IPS DF 19.7 (cell line): ENCODE measurements around the gene ZNF622.

Experiments
- DNase-seq: peaks from one replicate; pipeline ENCODE4 v3.0.0-alpha.2; 2013; ENCODE audit warnings: low read depth, low spot score

Gene ZNF622

DNA sequence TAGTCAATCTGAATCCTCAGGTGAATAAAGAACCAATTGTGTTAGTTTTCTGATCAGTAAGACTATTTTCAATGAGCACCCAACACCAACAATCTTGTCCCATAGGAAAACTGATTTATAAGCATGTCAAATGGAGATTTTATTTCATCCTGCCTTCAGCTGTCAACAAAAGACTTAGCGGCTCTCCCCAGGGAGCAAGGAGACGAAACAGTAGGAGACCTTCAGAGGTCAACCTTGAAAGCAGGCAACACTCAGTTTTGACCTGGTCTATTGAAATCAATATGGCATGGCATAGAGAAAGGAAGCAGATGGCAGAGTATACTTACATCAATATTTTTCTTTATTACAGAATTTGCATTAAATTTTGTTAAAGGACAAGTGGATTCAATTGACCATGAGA, 34.1 kb downstream of the ZNF622 start:
- no peak for DNase-seq

DNA sequence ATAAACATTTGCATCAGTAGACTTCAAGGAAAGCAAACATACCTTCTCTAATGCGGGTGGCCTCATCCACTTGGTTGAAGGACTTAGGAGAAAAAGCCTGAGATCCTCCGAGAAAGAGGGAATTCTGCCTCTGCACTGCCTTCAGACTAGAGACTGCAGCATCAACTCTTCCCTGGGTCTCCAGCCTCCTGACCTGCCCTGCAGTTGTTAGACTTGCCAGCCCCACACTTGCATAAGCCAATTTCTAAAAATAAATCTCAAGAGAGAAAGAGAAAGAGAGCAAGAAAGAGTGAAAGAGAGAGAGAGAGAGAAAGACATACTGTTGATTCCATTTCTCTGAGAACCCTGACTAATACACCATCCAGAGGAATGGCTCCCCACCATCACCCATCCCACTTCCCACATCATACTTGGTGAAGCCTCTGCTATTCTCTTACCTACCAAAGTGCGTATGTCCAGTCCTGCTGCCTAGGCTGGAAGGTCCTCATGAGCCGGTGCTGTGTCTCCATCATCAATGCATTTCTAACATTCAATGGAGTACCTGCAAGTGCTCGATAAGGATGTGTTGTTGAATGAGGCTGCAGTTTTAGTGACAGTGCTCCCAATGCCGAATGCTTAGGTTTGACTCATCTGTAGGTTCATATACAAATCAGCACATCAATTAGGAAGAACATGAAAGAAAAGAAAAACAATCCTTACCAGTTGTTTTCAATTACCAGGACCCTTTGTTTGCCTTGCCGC, 35.1 kb downstream of the ZNF622 start:
- DNase-seq, result no peak

GRCh38 chr5:16428359-16428758, 37.2 kb downstream of the ZNF622 start:
- no peak for DNase-seq

GRCh38 chr5:16427587-16427986, 38.0 kb downstream of the ZNF622 start:
- DNase-seq, result no peak

- no peak for DNase-seq
These were observed 47.1 kb downstream of the ZNF622 start for GRCh38 chr5:16418471-16418922.

DNA sequence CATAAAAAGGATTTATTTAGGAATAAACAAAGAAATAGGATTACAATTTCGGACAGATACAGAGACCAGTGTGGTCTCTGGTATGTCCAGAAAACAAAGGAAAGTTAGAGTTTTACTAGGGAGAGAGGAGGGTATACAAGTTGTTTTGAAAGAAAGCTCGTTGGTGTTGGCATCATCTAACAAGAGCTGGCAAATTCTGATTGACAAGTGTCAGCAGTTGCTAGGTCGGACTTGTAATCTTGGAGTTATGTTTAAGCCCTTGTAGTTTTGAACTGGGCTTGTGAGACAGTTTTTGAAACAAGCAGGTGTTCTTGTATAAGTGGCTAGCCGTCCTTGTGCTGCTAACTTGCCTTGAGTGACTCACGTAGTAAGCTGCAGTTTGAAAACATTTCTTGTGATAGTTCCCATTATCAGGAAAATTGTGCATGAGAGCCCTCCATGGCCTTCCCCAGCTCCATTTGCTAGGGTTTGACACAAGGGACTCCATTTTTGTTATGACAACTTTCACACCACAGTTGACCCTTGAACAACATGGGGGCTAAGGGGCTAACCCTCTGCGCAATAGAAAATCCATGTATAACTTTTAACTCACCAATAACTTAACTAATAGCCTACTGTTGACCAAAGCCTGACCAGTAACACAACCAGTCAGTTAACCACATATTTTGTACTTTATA, 48.1 kb downstream of the ZNF622 start:
- DNase-seq, result no peak

DNA sequence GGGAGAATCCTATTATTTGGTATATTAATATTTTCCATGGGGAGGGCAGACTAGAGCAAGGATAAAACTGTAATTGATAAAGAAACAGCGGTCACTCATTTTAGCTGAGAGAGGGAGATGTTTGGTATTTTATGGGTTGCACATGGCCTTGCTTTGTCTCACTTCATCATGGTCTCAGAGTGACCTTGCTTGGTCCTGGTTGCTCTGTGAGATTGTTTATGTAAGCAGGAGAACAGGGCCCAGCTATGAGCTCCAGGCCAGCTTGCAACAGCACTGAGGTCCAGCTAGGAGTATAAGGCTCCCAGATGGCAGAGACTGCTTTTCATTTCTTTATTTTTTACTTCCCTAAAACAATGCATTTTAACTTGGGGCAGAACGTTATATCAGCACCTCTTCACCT, 50.7 kb downstream of the ZNF622 start:
- no peak for DNase-seq

- no peak for DNase-seq
These were observed 52.3 kb downstream of the ZNF622 start for GRCh38 chr5:16413166-16413860.

DNA sequence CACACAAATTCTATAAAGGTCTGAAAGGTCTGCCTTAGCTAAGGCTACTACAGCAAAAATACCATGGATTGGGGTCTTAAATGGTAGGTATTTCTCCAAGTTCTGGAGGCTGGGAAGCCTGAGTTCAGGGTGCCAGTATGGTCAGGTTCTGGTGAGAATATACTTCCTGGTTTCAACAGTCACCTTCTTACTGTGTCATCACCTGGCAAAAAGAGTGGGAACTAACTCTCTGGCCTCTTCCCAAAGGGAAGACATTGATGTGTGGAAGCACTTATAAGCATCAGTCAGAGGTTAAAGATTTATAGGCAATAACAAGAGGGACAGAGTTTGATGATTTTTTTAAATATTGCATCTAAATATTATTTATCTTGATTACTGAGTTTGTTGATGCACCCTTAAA, 53.0 kb downstream of the ZNF622 start:
- no peak for DNase-seq

GRCh38 chr5:16411741-16412455, 53.7 kb downstream of the ZNF622 start:
- DNase-seq, result no peak

DNA sequence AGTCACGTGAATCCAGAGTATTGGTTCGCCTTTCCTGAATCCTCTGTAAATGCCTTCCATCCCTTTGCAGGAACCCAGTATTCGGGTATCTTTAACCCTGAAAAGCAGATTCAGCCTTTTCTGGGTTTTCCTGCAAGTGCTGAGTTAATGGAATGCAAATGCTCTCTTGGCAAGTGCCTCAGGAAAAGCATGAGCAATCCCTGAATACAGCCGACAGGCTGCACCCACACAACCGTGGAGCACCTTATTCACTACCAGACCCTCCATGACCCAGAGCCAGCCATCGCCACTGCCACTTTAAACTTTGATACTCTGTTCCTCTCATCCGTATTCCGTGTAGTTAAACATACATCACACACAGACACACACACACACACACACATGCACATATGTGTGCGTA, 54.4 kb downstream of the ZNF622 start:
- DNase-seq, result no peak

DNA sequence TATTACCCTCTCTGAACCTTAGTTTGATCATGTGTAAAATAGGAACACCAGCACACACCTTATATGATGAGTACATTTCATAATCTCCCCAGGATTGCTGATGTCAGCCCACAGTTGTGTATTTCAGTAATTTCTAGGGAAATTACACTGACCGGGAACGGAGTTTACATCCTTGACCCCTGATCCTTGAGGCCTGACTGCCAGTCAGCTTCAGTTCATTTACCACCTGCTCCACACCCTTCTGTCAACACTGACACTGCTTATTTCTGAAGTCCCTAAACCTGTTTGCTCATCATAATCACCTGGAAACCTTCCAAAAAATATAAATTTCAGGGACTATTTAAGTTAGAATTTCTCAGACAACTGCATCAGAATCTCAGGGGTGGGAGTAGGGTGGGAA, 55.3 kb downstream of the ZNF622 start:
- no peak for DNase-seq

DNA sequence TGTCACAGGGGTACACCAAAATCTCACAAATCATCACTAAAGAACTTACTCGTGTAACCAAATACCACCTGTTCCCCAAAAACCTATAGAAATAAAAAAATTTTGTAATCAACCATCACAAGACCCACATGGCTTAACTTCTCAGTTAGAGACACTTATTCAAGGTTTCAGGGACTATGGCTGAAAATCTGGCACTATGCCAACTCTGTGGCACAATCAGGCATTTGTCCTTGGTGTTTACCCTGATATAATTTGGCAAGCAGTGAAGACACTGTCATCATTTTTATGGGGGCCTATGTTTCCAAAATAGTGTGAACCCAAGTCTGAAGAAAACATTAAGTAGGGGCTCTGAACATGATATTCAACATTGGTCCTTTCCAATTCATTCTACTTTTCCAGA, 59.0 kb downstream of the ZNF622 start:
- DNase-seq, result no peak

- DNase-seq, result no peak
These were observed 59.6 kb downstream of the ZNF622 start for GRCh38 chr5:16406023-16406422.
